ENCODE data around the gene HDHD5. TPM values are rescaled to one million over a fixed set of nuclear protein-coding genes. Genes with fewer than 3 reads are reported as not detected.

The HDHD5 gene
- total RNA-seq, 6 experiments from 2014 or later: 19.4 to 44.5 (median 30.2) TPM

- Histone ChIP-seq H3K27ac (no peak overlapping the region), H3K4me1 (no peaks in the 10 kb centered on the region), H3K4me3 (no peak overlapping the region), H3K36me3 (no peaks in the 10 kb centered on the region), H3K27me3 (no peaks in the 10 kb centered on the region), H3K9me3 (no peaks in the 10 kb centered on the region)
- peak in 1 of 4 donors; percentile 24 for ATAC-seq
- TF ChIP-seq, protein P1, sequence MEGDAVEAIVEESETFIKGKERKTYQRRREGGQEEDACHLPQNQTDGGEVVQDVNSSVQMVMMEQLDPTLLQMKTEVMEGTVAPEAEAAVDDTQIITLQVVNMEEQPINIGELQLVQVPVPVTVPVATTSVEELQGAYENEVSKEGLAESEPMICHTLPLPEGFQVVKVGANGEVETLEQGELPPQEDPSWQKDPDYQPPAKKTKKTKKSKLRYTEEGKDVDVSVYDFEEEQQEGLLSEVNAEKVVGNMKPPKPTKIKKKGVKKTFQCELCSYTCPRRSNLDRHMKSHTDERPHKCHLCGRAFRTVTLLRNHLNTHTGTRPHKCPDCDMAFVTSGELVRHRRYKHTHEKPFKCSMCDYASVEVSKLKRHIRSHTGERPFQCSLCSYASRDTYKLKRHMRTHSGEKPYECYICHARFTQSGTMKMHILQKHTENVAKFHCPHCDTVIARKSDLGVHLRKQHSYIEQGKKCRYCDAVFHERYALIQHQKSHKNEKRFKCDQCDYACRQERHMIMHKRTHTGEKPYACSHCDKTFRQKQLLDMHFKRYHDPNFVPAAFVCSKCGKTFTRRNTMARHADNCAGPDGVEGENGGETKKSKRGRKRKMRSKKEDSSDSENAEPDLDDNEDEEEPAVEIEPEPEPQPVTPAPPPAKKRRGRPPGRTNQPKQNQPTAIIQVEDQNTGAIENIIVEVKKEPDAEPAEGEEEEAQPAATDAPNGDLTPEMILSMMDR (IDR thresholded peaks at IDR 0.05): no peak
- no peak for TF ChIP-seq POLR2A (IDR thresholded peaks at IDR 0.05)
- DNase-seq: no peak
- intact Hi-C loops (cut with DNase I): no loop called here
- no CpG with 5 or more reads among the region's 10 CpGs for WGBS (ENCODE audit: insufficient coverage, low coverage, low lambda C conversion rate, missing lambda C conversion rate)
Measured at GRCh38 chr22:17190702-17191101, 31.6 kb upstream of the HDHD5 start.

DNA sequence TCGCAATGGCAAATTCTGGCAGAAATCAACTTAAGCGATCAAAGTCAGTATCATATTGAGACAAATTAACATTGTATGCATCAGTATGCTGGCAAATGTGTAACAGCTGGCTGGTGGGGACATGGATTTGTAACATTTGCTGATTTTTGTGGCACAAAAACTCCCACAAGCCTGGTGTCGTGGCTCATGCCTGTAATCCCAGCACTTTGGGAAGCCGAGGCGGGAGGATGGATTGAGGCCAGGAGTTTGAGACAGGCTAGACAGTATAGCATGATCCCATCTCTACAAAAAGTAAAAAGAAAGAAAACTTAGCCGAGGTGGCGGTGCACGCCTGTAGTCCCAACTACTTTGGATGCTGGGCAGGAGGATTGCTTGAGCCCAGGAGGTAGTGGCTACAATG is 17.6 kb upstream of the HDHD5 start:
- ATAC-seq: no peak
- no peak for DNase-seq
- Histone ChIP-seq H3K27ac (no peak overlapping the region), H3K4me3 (no peak overlapping the region), H3K4me1 (peaks cover 0 to 5% (median 0%) of the 10 kb centered on the region in 4 donors), H3K27me3 (no peaks in the 10 kb centered on the region), H3K9me3 (no peaks in the 10 kb centered on the region), H3K36me3 (no peaks in the 10 kb centered on the region)
- WGBS (ENCODE audit: insufficient coverage, low coverage, low lambda C conversion rate, missing lambda C conversion rate): 96% methylated on average over 8 of the region's 8 CpGs
- intact Hi-C loops (cut with DNase I): no loop called here
- TF ChIP-seq, protein P1 (IDR thresholded peaks at IDR 0.05): no peak
- TF ChIP-seq POLR2A (IDR thresholded peaks at IDR 0.05): no peak

GRCh38 chr22:17172029-17172833 is 13.2 kb upstream of the HDHD5 start:
- H3K27ac ChIP-seq: peak overlapping the region; percentile 81 to 90 (median 83)
- H3K27me3 ChIP-seq: no peaks in the 10 kb centered on the region
- TF ChIP-seq POLR2A (IDR thresholded peaks at IDR 0.05): no peak
- TF ChIP-seq, protein P1 (IDR thresholded peaks at IDR 0.05): peak in 1 of 4 donors; percentile 1
- intact Hi-C loops (cut with DNase I): no loop called here
- H3K4me1 ChIP-seq: peaks cover 0 to 19% (median 4%) of the 10 kb centered on the region in 4 donors
- peak overlapping the region; percentile 66 to 72 (median 69) for H3K4me3 ChIP-seq
- H3K9me3 ChIP-seq: no peaks in the 10 kb centered on the region
- 39% methylated on average over 14 of the region's 24 CpGs for WGBS (ENCODE audit: insufficient coverage, low coverage, low lambda C conversion rate, missing lambda C conversion rate)
- H3K36me3 ChIP-seq: no peaks in the 10 kb centered on the region
- DNase-seq (peak; percentile 62 to 88 (median 76)), ATAC-seq (peak; percentile 37 to 62 (median 48))

DNA sequence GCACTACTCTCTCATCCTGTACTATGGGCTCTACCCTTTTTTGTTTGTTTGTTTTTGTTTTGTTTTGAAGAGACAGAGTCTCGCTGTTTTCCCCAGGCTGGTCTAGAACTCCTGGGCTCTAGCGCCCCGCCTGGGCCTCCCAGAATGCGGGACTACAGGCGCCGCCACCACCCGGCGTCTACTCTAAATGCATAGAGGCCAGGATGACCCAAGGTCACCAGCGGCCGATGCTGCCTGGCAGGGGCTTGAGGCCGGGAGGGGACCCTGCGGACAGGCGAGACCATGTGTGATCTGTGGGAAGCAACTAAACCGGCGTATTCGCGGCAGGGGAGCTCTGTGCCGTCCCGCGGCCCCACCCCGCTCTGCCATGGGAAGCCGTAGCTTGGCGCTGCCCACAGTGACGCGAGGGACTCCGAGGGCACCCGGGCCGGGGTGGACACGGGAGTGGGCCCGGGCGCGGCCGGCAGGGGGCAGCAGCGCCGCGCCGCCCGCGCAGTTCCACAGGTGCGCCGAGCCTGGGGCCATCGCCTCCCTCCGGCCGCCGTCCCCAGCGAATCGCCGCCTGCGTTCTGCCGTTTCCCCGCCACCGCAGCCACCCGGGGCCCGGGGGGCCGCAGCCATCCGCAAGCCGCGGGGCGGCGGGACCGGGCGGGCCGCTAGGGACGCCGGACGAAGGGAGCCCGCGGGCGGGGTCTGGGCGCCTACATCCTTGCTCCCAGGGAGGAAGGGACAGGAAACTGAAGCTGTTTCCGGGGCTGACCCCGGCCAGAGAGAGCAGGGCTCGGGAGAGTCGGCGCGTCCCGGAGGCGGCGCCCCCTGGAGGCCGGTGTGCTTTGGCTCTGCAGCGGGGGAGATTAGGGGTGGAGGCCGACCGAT is 12.3 kb upstream of the HDHD5 start:
- DNase-seq (peak; percentile 93 to 96 (median 94)), ATAC-seq (peak; percentile 82 to 94 (median 92))
- Histone ChIP-seq H3K4me1 (peaks cover 0 to 19% (median 4%) of the 10 kb centered on the region in 4 donors), H3K27ac (peak overlapping the region; percentile 81 to 90 (median 83)), H3K4me3 (peak overlapping the region; percentile 66 to 72 (median 69)), H3K36me3 (no peaks in the 10 kb centered on the region), H3K27me3 (no peaks in the 10 kb centered on the region), H3K9me3 (no peaks in the 10 kb centered on the region)
- WGBS (ENCODE audit: insufficient coverage, low coverage, low lambda C conversion rate, missing lambda C conversion rate): 1% methylated on average over 12 of the region's 83 CpGs
- intact Hi-C loops (cut with DNase I): no loop called here
- TF ChIP-seq, protein P1 (IDR thresholded peaks at IDR 0.05): peak; percentile 58 to 94 (median 69)
- TF ChIP-seq POLR2A (IDR thresholded peaks at IDR 0.05): peak; percentile 80

Measured in right lobe of liver (tissue), 6 donors.